GM12892 (cell line): Measurements from ENCODE around the gene ETV4.

Experiments
- POLR2A ChIP-seq: IDR thresholded peaks from 2 replicates; pipeline ENCODE4 v1.6.1; 2011; ENCODE audit warnings: low read depth, low read length, control low read depth
- POLR2AphosphoS5 ChIP-seq: IDR thresholded peaks from 2 replicates; pipeline ENCODE4 v1.6.1; 2011; ENCODE audit warnings: low read depth, low read length, control low read depth
- TAF1 ChIP-seq: IDR thresholded peaks from 2 replicates; pipeline ENCODE4 v1.6.1; 2011; ENCODE audit warnings: low read depth, mild to moderate bottlenecking, control low read depth, low read length, borderline replicate concordance

- TF ChIP-seq POLR2A (no peak), POLR2AphosphoS5 (no peak), TAF1 (no peak)
These were observed 4.6 kb upstream of the ETV4 start for GRCh38 chr17:43550754-43551153.
